ENCODE results near the gene UBASH3A.

Gene UBASH3A

DNA sequence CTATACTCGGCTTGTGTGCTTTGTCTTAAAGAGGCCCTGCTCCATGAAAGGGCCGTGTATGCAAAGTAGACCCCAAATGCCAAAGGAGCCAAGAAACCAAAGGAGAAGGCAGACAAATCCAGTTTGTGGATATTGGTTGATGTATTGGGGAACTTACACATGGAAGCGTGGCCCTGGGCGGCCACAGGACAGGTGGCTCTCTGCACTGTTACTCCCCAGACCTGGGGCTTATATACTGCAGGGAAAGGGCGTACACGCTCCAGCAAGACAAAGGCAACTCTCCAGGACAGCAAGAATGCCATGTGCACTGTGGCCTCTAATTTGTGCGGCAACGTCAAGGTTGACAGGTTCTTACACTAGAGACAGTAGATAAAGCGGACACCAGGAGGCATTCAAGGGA is 67.5 kb downstream of the UBASH3A start:
- DNase-seq, result no peak

DNA sequence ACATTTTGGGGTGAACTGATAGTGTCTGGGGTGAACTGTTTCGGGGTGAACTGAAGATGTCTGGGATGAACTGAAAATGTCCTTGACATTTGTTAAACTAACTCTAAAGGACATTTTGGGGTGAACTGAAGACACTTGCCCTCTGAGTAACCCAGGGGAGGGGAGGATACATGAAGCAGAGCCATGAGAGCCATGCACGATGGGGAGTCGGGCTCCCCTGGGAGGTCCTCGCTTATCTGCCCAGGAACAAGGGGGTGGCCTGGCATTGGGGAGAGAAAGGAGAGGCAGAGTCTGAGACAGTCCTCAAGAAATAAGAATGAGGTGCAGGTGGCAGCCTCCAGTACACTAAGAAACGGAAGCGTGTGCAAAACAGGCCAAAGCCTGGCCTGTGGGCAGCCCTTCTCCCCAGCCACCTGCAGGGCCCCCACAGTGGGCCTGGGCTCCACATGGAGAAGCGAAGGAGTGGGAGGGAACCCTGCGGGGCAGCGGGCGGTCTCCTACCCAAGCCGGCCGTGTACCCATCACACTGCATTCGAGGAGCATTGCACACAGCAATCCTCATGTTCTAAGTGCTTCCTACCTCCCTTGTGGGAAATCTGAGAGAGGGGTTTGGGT is 68.1 kb downstream of the UBASH3A start:
- DNase-seq, result no peak

GRCh38 chr21:42472521-42472920 is 68.8 kb downstream of the UBASH3A start:
- no peak for DNase-seq

GRCh38 chr21:42473498-42474042 is 69.9 kb downstream of the UBASH3A start:
- no peak for DNase-seq

- no peak for DNase-seq
These were observed 70.5 kb downstream of the UBASH3A start for GRCh38 chr21:42474043-42474831.

GRCh38 chr21:42475036-42475435 is 71.3 kb downstream of the UBASH3A start:
- DNase-seq, result no peak

GRCh38 chr21:42475526-42476387 is 72.1 kb downstream of the UBASH3A start:
- no peak for DNase-seq

DNA sequence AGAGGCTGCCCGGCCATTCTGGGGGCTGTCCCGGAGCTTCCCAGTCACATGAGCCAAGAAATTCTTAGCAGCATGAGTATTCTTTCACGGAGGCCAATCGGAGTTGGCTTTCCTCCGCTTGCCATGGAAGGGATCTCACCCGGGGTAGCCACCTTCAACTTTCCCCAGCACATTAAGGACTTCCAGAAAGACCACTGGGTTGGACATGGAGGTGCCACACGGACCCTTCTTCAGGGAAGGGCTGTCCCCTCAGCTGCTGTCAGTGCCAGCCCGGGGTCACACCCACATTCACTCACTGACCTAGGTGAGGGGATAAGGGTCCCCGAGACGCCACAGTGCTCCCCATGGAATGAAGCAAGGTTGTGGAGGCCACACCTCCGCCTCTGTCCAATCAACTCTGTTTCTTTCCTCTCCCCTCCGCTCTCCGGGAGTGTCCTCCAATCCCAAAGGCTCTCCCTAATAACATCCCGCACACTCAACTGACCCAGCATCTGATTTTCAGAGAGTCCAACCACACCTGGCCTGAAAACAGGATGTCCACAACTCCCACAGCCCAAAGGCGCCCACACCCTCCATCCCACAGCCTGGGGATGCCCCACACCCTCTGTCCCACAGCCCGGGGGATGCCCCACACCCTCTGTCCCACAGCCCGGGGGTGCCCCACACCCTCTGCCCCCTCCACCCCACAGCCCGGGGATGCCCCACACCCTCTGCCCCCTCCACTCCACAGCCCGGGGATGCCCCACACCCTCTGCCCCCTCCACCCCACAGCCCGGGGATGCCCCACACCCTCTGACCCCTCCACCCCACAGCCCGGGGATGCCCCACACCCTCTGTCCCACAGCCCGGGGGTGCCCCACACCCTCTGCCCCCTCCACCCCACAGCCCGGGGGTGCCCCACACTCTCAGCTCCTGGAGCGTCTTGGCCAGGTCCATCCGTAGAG is 73.0 kb downstream of the UBASH3A start:
- no peak for DNase-seq

GRCh38 chr21:42478504-42478903 is 74.8 kb downstream of the UBASH3A start:
- DNase-seq, result no peak

- DNase-seq, result no peak
These were observed 75.9 kb downstream of the UBASH3A start for GRCh38 chr21:42479582-42479981.

GRCh38 chr21:42480736-42481135 is 77.0 kb downstream of the UBASH3A start:
- no peak for DNase-seq

GRCh38 chr21:42481169-42481568 is 77.5 kb downstream of the UBASH3A start:
- no peak for DNase-seq

- DNase-seq, result no peak
These were observed 81.3 kb downstream of the UBASH3A start for GRCh38 chr21:42484966-42485365.

GRCh38 chr21:42486072-42486471 is 82.4 kb downstream of the UBASH3A start:
- no peak for DNase-seq

GRCh38 chr21:42486531-42486930 is 82.8 kb downstream of the UBASH3A start:
- no peak for DNase-seq

- no peak for DNase-seq
These were observed 85.4 kb downstream of the UBASH3A start for GRCh38 chr21:42489006-42489563.

- no peak for DNase-seq
These were observed 86.3 kb downstream of the UBASH3A start for GRCh38 chr21:42489991-42490390.

DNA sequence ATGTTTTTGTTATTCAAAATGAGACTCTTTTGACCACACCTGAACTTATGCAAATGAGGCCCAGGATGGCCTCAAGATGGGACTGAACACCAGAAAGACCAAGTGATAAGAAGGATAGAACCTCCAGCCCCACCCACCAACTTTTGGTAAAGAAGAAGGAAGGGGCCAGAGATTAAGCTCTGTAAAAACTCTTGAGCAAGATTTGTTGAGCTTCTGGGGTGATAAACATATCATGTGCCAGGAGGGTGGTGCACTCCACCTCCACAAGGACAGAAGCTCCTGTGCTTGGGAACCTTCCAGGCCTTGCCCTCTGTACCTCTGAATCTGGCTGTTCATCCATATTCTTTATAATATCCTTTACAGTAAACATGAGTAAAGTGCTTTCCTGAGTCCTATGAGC is 87.0 kb downstream of the UBASH3A start:
- DNase-seq, result no peak

- no peak for DNase-seq
These were observed 87.6 kb downstream of the UBASH3A start for GRCh38 chr21:42491328-42491727.

GRCh38 chr21:42492201-42492600 is 88.5 kb downstream of the UBASH3A start:
- DNase-seq, result no peak

DNA sequence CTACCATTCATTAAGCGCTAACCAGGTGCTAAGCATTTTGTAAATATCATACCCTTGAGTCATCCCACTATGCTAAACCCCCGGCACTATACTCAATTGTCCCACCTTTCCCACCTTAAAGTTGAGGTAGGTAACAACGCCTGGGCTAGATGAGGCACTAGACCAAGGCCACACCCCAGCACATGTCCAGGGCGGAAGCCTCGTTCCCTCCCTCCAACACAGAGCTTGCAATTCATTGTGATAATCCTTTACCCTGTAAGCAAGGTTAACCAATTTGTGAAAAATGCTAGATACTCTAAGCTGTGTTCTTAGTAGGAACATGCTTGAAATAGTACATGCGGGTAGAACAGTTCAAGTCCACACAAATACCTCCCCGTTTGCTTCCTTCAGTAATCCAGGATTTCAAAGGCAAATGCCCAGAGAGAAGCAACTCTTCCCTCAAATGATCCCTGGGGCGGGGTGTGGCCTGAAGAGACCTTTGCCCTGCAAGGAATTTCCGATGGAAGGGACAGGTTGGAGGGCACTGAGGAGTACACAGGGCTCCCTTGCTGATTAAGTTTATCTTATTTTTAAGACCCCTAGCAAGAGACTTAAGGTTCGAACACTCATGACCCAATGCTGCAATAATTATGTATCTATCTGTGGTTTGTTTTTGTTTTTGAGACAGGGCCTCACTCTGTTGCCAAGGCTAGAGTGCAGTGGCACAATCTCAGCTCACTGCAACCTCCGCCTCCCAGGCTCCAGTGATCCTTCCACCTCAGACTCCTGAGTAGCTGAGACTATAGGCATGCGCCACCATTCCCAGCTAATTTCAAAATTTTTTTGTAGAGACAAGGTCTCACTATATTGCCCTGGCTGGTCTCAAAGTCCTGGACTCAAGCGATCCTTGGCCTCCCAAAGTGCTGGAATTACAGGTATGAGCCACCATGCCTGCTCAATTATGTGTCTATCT is 89.7 kb downstream of the UBASH3A start:
- DNase-seq, result no peak
